ENCODE data around the gene GNB1. TPM values are rescaled to one million over a fixed set of nuclear protein-coding genes. Genes with fewer than 3 reads are reported as not detected.
"Not testable (repeated sequence)": the region's sequence is repeated elsewhere in the genome, so short reads cannot be mapped to it uniquely, and the experiment has no call there.

GNB1 gene
- total and polyA plus RNA-seq, 2 experiments from 2014 or later, result 85.5 to 196 TPM

GRCh38 chr1:1858382-1859086, 32.4 kb downstream of the GNB1 start:
- H3K4me3 ChIP-seq, result no peak overlapping the region
- TF ChIP-seq CTCF (IDR thresholded peaks at IDR 0.05; ENCODE audit: low read depth, low read length), result peak; percentile 65

GRCh38 chr1:1857096-1857703, 33.7 kb downstream of the GNB1 start:
- H3K36me3 ChIP-seq, result no peaks in the 10 kb centered on the region
- no peaks in the 10 kb centered on the region for H3K27me3 ChIP-seq
- no peak overlapping the region for H3K4me3 ChIP-seq
- H3K9me3 ChIP-seq (ENCODE audit: low read depth), result no peaks in the 10 kb centered on the region
- DNase-seq (ENCODE audit: low read depth in 1 of 2, low spot score in 1 of 2), result no peak
- peak overlapping the region; percentile 62 for H3K27ac ChIP-seq
- no peak for TF ChIP-seq CTCF (IDR thresholded peaks at IDR 0.05; ENCODE audit: low read depth, low read length)
- H3K4me1 ChIP-seq (ENCODE audit: low read depth), result peaks cover 21% of the 10 kb centered on the region

More at GRCh38 chr1:1858382-1859086, 32.4 kb downstream of the GNB1 start:
- Histone ChIP-seq H3K4me1 (ENCODE audit: low read depth) (peaks cover 11% of the 10 kb centered on the region), H3K27me3 (no peaks in the 10 kb centered on the region), H3K36me3 (no peaks in the 10 kb centered on the region), H3K27ac (peak overlapping the region; percentile 51), H3K9me3 (ENCODE audit: low read depth) (no peaks in the 10 kb centered on the region)
- DNase-seq (ENCODE audit: low read depth in 1 of 2, low spot score in 1 of 2), result peak; percentile 38 to 96

- peak overlapping the region; percentile 62 for H3K27ac ChIP-seq
Observed at GRCh38 chr1:1856161-1856560, 34.7 kb downstream of the GNB1 start.

GRCh38 chr1:1853593-1854257, 37.2 kb downstream of the GNB1 start:
- Histone ChIP-seq H3K9me3 (ENCODE audit: low read depth) (no peaks in the 10 kb centered on the region), H3K4me3 (no peak overlapping the region), H3K27ac (peak overlapping the region; percentile 78), H3K27me3 (no peaks in the 10 kb centered on the region), H3K4me1 (ENCODE audit: low read depth) (peaks cover 17% of the 10 kb centered on the region), H3K36me3 (peaks cover 2% of the 10 kb centered on the region)
- no peak for DNase-seq (ENCODE audit: low read depth in 1 of 2, low spot score in 1 of 2)
- no peak for TF ChIP-seq CTCF (IDR thresholded peaks at IDR 0.05; ENCODE audit: low read depth, low read length)

More at GRCh38 chr1:1856161-1856560, 34.7 kb downstream of the GNB1 start:
- peaks cover 21% of the 10 kb centered on the region for H3K4me1 ChIP-seq (ENCODE audit: low read depth)
- H3K27me3 ChIP-seq; H3K36me3 ChIP-seq; DNase-seq (ENCODE audit: low read depth in 1 of 2, low spot score in 1 of 2); H3K4me3 ChIP-seq; H3K9me3 ChIP-seq (ENCODE audit: low read depth): not testable (repeated sequence)

- Histone ChIP-seq H3K9me3 (ENCODE audit: low read depth) (no peaks in the 10 kb centered on the region), H3K27ac (peak overlapping the region; percentile 78), H3K4me3 (no peak overlapping the region), H3K36me3 (peaks cover 2% of the 10 kb centered on the region), H3K4me1 (ENCODE audit: low read depth) (peaks cover 13% of the 10 kb centered on the region), H3K27me3 (no peaks in the 10 kb centered on the region)
- no peak for TF ChIP-seq CTCF (IDR thresholded peaks at IDR 0.05; ENCODE audit: low read depth, low read length)
- no peak for DNase-seq (ENCODE audit: low read depth in 1 of 2, low spot score in 1 of 2)
Observed at GRCh38 chr1:1852619-1853414, 38.1 kb downstream of the GNB1 start.

Measured in cardiac muscle cell (in vitro differentiated cells and primary cell).